Common myeloid progenitor, CD34-positive (primary cell): ENCODE data around the gene HES7.

Experiments used
- CTCF ChIA-PET: fragments of 350-600 bp; sonication (Branson Sonifier 250); formaldehyde crosslinking; loops from one replicate; lab custom pipeline; 2021; ENCODE audit warnings: antibody characterized with exemption; lab: Charles Lee
- POLR2A ChIA-PET: fragments of 350-600 bp; sonication (Branson Sonifier 250); formaldehyde crosslinking; loops from one replicate; lab custom pipeline; 2021; ENCODE audit warnings: antibody characterized with exemption; lab: Charles Lee
- DNase-seq, 3 donors: peaks; one replicate each; pipeline versions ENCODE4 v3.0.0 to v3.0.0-alpha.2; 2013
- H3K27ac ChIP-seq, 2 experiments: 1 replicate in 1 of 2; 2 replicates in 1 of 2; pipeline ENCODE4 v1.7.0; 2013; ENCODE audit warnings: inconsistent platforms in 2 of 2, low read length in 2 of 2, mild to moderate bottlenecking in 2 of 2, low read depth in 1 of 2, moderate library complexity in 1 of 2; ENCODE audit not compliant: severe bottlenecking in 2 of 2, insufficient read depth in 1 of 2, poor library complexity in 1 of 2
- H3K27me3 ChIP-seq, 5 experiments: replicated peaks in 2 of 5; 1 replicate in 3 of 5; 2 replicates in 2 of 5; pipeline versions ENCODE4 v1.6.1 to v1.7.0; 2013; ENCODE audit warnings: low read length in 4 of 5, mild to moderate bottlenecking in 2 of 5, moderate library complexity in 2 of 5, inconsistent platforms in 1 of 5; ENCODE audit not compliant: insufficient read depth in 5 of 5, control insufficient read depth in 4 of 5
- H3K36me3 ChIP-seq, 4 experiments: 1 replicate in 2 of 4; 2 replicates in 2 of 4; pipeline versions ENCODE4 v1.6.1 to v1.7.0; 2013; ENCODE audit warnings: low read length in 3 of 4, control low read depth in 1 of 4, mild to moderate bottlenecking in 1 of 4; ENCODE audit not compliant: control insufficient read depth in 4 of 4, insufficient read depth in 4 of 4
- H3K4me1 ChIP-seq, 4 experiments: 1 replicate in 3 of 4; 2 replicates in 1 of 4; pipeline versions ENCODE4 v1.6.1 to v1.7.1; 2013; ENCODE audit warnings: low read length in 3 of 4, mild to moderate bottlenecking in 3 of 4, control low read depth in 1 of 4, inconsistent platforms in 1 of 4, moderate library complexity in 1 of 4; ENCODE audit not compliant: control insufficient read depth in 4 of 4, insufficient read depth in 4 of 4; ENCODE audit errors: control extremely low read depth in 1 of 4
- H3K4me3 ChIP-seq, 7 experiments: 1 replicate in 4 of 7; 2 replicates in 3 of 7; pipeline versions ENCODE4 v1.5.1 to v1.7.0; 2013; ENCODE audit warnings: mild to moderate bottlenecking in 7 of 7, low read length in 6 of 7, moderate library complexity in 6 of 7, inconsistent platforms in 2 of 7, low read depth in 2 of 7, control low read depth in 1 of 7; ENCODE audit not compliant: insufficient read depth in 4 of 7, control insufficient read depth in 1 of 7; ENCODE audit errors: extremely low read depth in 1 of 7
- H3K9me3 ChIP-seq, 5 experiments: 1 replicate in 4 of 5; 2 replicates in 1 of 5; pipeline versions ENCODE4 v1.6.1 to v1.7.1; 2013; ENCODE audit warnings: low read length in 4 of 5, mild to moderate bottlenecking in 2 of 5, inconsistent platforms in 1 of 5, low read depth in 1 of 5, moderate library complexity in 1 of 5; ENCODE audit not compliant: control insufficient read depth in 4 of 5, insufficient read depth in 2 of 5; ENCODE audit errors: control extremely low read depth in 1 of 5
- WGBS: methylation state at CpG from one replicate; pipeline ENCODE4 v1.1.5; 2013; ENCODE audit not compliant: insufficient coverage; 5-methylcytosine and 5-hydroxymethylcytosine counted together

Gene HES7

DNA sequence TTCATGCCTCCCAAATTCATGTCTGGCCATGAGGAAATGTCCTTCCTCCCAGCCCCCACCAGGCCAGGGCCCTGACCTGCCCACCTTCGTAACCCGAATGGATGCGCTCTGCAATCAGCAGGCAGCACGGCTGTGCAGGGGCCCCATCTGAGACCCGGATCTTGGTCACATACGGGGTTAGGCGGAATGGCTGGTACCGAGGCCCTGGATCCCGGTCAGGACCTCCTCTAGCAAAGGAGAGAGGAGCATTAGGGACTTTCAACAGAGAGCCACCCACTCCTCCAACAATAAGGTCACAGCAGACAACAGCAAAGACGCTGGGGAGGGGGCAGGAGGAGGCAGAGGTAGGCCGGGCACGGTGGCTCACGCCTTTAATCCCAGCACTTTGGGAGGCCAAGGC is 24.7 kb upstream of the HES7 start:
- Histone ChIP-seq H3K27ac (no peak overlapping the region), H3K27me3 (no peaks in the 10 kb centered on the region), H3K4me1 (peaks cover 5 to 36% (median 34%) of the 10 kb centered on the region in 4 experiments), H3K9me3 (no peaks in the 10 kb centered on the region), H3K36me3 (peaks cover 13 to 67% (median 53%) of the 10 kb centered on the region in 4 experiments), H3K4me3 (no peak overlapping the region)
- WGBS: 99% methylated on average over 9 of the region's 13 CpGs
- ChIA-PET CTCF (interaction anchor here (19.3 to 22.4 kb wide), 2 partner anchors 7 kb away, joined by 292 read pairs; partner anchors contain the start of genes PER1 and VAMP2), POLR2A (interaction anchor here (1.1 to 1.2 kb wide), 2 partner anchors 9 to 10 kb away, joined by 3 to 5 read pairs; no protein-coding TSS in a partner anchor)
- DNase-seq: no peak

GRCh38 chr17:8147805-8148404 is 24.0 kb upstream of the HES7 start:
- ChIA-PET CTCF (interaction anchor here (19.3 to 22.4 kb wide), 2 partner anchors 6 to 7 kb away, joined by 292 read pairs; partner anchors contain the start of genes PER1 and VAMP2), POLR2A (interaction anchor here (1.1 to 1.2 kb wide), 2 partner anchors 8 to 11 kb away, joined by 3 to 5 read pairs; no protein-coding TSS in a partner anchor)
- Histone ChIP-seq H3K36me3 (peaks cover 13 to 72% (median 53%) of the 10 kb centered on the region in 4 experiments), H3K27me3 (no peaks in the 10 kb centered on the region), H3K4me1 (peaks cover 4 to 30% (median 28%) of the 10 kb centered on the region in 4 experiments), H3K27ac (no peak overlapping the region), H3K4me3 (no peak overlapping the region), H3K9me3 (no peaks in the 10 kb centered on the region)
- DNase-seq: no peak
- 99% methylated on average over 12 of the region's 13 CpGs for WGBS

- Histone ChIP-seq H3K36me3 (peaks cover 13 to 79% (median 58%) of the 10 kb centered on the region in 4 experiments), H3K4me3 (no peak overlapping the region), H3K27ac (no peak overlapping the region), H3K4me1 (peaks cover 0 to 24% (median 21%) of the 10 kb centered on the region in 4 experiments), H3K27me3 (no peaks in the 10 kb centered on the region), H3K9me3 (no peaks in the 10 kb centered on the region)
- WGBS: 99% methylated on average over 20 of the region's 26 CpGs
- ChIA-PET CTCF (interaction anchor here (19.3 to 22.4 kb wide), 2 partner anchors 6 to 8 kb away, joined by 292 read pairs; partner anchors contain the start of genes PER1 and VAMP2), POLR2A (interaction anchor here (1.1 to 1.2 kb wide), 2 partner anchors 8 to 11 kb away, joined by 3 to 5 read pairs; no protein-coding TSS in a partner anchor)
- no peak for DNase-seq
Measured at GRCh38 chr17:8147141-8147804, 23.4 kb upstream of the HES7 start.

DNA sequence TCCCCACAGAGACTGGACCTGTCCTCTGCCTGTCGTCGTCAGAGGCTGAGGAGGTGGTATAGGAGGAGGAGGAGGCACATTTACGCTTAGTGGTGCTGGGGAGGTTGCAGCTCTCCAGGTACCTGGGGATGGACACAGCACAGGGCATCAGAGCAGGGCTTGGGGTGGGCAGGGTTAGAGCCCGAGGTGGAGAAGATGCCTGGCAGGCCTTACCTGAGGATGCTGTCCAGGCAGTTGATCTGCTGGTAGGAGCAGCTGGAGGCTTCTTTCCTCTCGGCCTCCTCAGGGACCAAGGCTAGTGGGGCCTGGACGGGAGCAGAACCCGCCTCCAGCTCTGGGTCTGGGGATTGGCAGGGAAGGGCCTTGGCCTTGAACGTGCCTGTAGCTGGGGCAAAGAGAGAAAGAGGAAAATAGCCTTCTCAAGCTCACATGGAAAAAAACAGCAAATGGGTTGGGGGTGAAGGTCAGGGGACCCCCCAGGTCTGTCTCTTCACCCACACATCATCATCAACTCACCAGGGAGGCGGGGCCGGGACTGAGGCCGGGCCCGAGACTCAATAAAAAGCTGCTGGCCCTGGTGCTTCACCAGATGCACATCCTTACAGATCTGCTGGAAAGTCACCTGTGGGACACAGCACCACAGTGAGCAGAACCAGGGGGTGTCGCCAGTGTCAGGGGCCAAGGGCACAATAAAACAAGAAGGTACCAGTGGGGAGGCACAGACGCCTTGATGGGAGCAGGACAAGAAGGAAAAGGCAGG is 22.7 kb upstream of the HES7 start:
- 98% methylated on average over 13 of the region's 14 CpGs for WGBS
- Histone ChIP-seq H3K4me1 (peaks cover 0 to 16% (median 15%) of the 10 kb centered on the region in 4 experiments), H3K36me3 (peaks cover 13 to 86% (median 64%) of the 10 kb centered on the region in 4 experiments), H3K27me3 (no peaks in the 10 kb centered on the region), H3K27ac (no peak overlapping the region), H3K4me3 (no peak overlapping the region), H3K9me3 (no peaks in the 10 kb centered on the region)
- DNase-seq: no peak
- POLR2A ChIA-PET: interaction anchor here (1.3 kb wide), 1 partner anchor 10 kb away, joined by 5 read pairs; no protein-coding TSS in a partner anchor
- CTCF ChIA-PET: interaction anchor here (19.3 to 22.4 kb wide), 2 partner anchors 5 to 9 kb away, joined by 292 read pairs; partner anchors contain the start of genes PER1 and VAMP2

- H3K9me3 ChIP-seq: no peaks in the 10 kb centered on the region
- H3K36me3 ChIP-seq: peaks cover 13 to 93% (median 68%) of the 10 kb centered on the region in 4 experiments
- no peak overlapping the region for H3K27ac ChIP-seq
- H3K27me3 ChIP-seq: no peaks in the 10 kb centered on the region
- ChIA-PET CTCF (interaction anchor here (19.3 to 22.4 kb wide), 2 partner anchors 4 to 10 kb away, joined by 292 read pairs; partner anchors contain the start of genes PER1 and VAMP2), POLR2A (interaction anchor here (1.3 kb wide), 1 partner anchor 11 kb away, joined by 5 read pairs; no protein-coding TSS in a partner anchor)
- no peak for DNase-seq
- peaks cover 0 to 10% (median 7%) of the 10 kb centered on the region in 4 experiments for H3K4me1 ChIP-seq
- no peak overlapping the region for H3K4me3 ChIP-seq
- 97% methylated on average over 12 of the region's 12 CpGs for WGBS
Measured at GRCh38 chr17:8145811-8146210, 21.9 kb upstream of the HES7 start.

- 96% methylated on average over 10 of the region's 15 CpGs for WGBS
- no peak overlapping the region for H3K4me3 ChIP-seq
- no peaks in the 10 kb centered on the region for H3K27me3 ChIP-seq
- ChIA-PET POLR2A (interaction anchor here (3.1 kb wide), 1 partner anchor 10 kb away, joined by 24 read pairs; no protein-coding TSS in a partner anchor), CTCF (interaction anchor here (1.1 to 22.4 kb wide), 2 partner anchors 11 to 25 kb away, joined by 3 to 292 read pairs; partner anchors contain the start of genes PER1 and VAMP2)
- H3K9me3 ChIP-seq: no peaks in the 10 kb centered on the region
- peaks cover 6 to 91% (median 71%) of the 10 kb centered on the region in 4 experiments for H3K36me3 ChIP-seq
- peaks cover 0 to 5% (median 2%) of the 10 kb centered on the region in 4 experiments for H3K4me1 ChIP-seq
- DNase-seq: no peak
- H3K27ac ChIP-seq: no peak overlapping the region
Measured at GRCh38 chr17:8144401-8145231, 20.7 kb upstream of the HES7 start.
